H1 (cell line): ENCODE data around the gene PRSS53. TPM values are rescaled to one million over a fixed set of nuclear protein-coding genes. Genes with fewer than 3 reads are reported as not detected.

ENCODE experiments used
- MAX ChIP-seq: IDR thresholded peaks from 2 replicates; pipeline ENCODE4 v1.6.1; 2012; ENCODE audit warnings: inconsistent platforms
- polyA plus RNA-seq, 7 experiments: library from polyadenylated mRNA; depleted of rRNA in 3 of 7; stranded (reverse) in 5 of 7; unstranded in 2 of 7; fragments of >200 nt in 5 of 7; fragments of 200-250 nt in 2 of 7; gene quantifications; 1 replicate in 5 of 7; 2 replicates in 1 of 7; 4 replicates in 1 of 7; pipeline versions ENCODE4 v1.2.1 to v1.2.3, GENCODE V29; 2011 to 2013; ENCODE audit warnings: missing spikeins in 2 of 7, mixed read lengths in 2 of 7
- total RNA-seq: library from RNA; stranded (reverse); fragmentation: NEBNext Ultra II Directional; extraction: Animal tissue kit (Norgen Biotek cat#: 25700); gene quantifications from 2 replicates; pipeline ENCODE4 v1.2.1, GENCODE V29; 2021

The PRSS53 gene
- total and polyA plus RNA-seq, 2 of the 8 experiments (the other 6 are each of a cell fraction or from before 2014, with no cell fraction given) = 1.7 to 2.6 TPM

- no peak for TF ChIP-seq MAX
Measured at GRCh38 chr16:31050280-31051030, 38.3 kb downstream of the PRSS53 start (continued).
